ENCODE measurements around the gene PTPRB.

PTPRB gene

DNA sequence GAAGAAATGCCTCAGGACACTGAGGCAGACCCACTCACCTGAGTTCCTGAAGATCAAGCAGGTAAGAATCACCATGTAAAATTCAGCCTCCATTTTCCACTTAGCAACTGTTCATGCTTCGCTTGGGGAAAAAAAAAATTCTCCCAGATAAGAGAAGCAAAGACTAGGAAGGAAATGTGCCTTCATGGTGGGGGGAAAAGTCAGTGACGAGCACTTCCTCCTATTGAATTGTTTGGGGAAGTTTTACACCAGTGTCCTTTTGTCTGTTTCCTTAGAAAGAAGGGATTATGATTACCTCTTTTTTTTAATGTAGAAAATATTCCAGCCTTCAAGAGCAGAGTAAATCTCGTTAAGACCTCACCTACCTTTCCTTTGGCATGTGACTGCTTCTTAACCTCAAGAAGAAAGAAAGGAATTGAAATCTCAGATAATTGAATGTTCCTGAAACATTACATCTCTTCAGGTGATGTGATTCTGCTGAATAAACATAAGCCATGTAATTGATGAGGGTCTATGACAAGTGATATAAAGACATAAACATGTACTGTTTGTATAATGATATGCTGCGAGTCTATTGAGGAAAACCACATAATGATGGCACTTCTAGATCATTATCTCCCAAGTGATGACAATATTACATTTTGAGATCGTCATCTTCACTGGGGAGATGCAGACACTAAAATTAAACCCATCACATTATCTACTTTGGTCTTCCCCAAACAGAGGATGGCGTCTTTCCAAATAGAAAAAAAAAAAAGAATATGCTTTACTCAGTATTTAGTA, at the start of gene PTPRB:
TSS of gene PTPRB (minus strand) at position 127 of the 783 bp plus-strand sequence. CDS start at position 93, 34 bp downstream.
- DNase-seq (ENCODE audit: low read depth in 3 of 3, low spot score in 1 of 3) = no peak

DNA sequence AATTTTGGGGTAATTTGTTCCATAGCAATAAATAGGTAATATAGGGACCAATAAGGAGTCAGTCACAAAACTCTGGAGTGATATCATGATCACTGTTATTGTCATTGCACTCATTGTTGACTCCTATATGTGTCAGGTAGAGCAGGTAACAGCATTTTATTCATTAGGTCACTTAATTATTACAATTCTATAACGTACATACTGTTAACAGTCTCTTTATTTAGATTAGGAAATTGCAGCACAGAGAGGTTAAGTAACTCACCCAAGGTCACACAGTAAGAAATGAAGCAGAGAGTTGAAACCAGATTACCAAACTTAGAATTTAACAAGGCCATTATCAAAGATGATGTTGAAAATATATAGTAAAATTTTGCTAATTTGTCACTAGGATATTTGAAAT, 49.7 kb upstream of the PTPRB start:
- DNase-seq (ENCODE audit: low read depth in 3 of 3, low spot score in 1 of 3) = no peak

DNA sequence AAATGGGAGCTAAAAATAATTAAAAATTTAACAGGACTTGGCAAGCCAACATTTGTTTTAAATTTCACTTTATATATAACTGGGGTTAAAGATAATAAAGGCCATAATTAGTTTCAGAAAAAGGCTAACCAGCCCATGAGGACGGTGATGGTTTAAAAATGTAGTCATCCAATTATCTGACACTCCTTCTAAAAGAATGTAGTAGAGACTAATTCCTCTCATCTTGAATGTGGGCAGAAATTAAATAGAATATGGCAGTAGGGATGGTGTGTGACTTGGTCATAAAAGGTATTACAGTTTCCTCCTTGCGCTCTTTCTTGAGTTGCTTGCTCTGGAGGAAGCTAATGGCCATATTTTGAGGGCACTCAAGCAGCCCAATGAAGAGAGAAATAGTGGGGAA, 49.1 kb upstream of the PTPRB start:
- DNase-seq (ENCODE audit: low read depth in 3 of 3, low spot score in 1 of 3) = no peak

DNA sequence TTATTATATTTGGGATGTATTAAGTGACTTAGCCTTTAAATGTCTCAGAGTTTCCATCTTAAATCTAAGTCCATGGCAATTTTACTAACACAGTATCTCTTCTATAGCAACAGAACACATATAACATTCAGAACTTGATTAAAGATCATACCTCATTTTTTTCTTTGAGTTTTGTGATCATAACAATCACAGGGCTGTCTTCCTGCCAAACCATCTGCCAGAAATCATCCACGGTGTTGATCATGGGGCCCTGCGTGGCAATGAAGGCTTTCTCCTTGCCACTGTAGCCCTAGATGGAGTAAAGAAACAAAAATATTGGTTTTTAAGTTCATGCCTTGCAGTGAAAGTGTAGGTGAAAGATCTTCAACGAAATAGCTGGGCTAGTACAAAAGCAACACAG, 46.7 kb upstream of the PTPRB start:
- DNase-seq (ENCODE audit: low read depth in 3 of 3, low spot score in 1 of 3) = no peak

DNA sequence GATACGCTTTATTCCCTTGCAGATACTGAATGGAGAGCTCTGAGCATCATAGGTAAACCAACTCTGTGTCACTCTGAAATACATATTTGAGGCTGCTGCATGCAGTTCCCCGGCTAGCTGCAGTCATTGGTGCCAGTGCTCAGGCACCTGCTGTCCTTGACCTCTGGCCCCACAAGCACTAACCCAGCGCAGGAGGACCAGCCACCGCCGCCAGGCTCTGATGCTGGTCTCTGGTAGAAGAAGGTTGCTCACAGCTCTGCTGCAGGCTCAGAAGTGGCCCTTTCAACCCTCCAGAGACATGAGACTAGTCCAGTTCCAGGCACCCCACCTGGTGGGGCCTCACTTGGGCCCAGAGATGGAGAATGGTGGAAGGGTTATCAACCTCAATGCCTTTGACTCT, 34.5 kb upstream of the PTPRB start:
- no peak for DNase-seq (ENCODE audit: low read depth in 3 of 3, low spot score in 1 of 3)

DNA sequence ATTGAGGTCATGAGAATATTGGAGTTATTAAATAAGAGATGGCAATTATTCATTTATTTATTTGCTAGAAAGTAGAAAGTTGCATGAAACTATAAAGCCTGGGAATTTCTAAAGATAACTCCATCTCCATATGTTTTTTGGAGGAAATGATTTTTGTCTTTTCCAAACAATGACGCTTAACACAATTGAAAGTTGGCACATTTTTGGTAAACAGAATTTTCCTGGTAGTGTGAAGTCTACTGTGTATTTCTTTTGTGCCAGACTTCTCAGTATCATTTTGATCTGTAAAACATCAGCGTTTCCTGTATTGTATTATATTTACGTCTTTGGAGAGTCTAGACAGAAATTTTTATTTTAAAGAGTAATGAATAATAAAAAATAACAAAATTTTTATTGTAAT, 33.7 kb upstream of the PTPRB start:
- DNase-seq (ENCODE audit: low read depth in 3 of 3, low spot score in 1 of 3) = no peak

- DNase-seq (ENCODE audit: low read depth in 3 of 3, low spot score in 1 of 3) = no peak
Measured at GRCh38 chr12:70667253-70667652, 30.0 kb upstream of the PTPRB start.

- no peak for DNase-seq (ENCODE audit: low read depth in 3 of 3, low spot score in 1 of 3)
Measured at GRCh38 chr12:70666364-70666763, 29.1 kb upstream of the PTPRB start.

- no peak for DNase-seq (ENCODE audit: low read depth in 3 of 3, low spot score in 1 of 3)
Measured at GRCh38 chr12:70664465-70664881, 27.2 kb upstream of the PTPRB start.

DNA sequence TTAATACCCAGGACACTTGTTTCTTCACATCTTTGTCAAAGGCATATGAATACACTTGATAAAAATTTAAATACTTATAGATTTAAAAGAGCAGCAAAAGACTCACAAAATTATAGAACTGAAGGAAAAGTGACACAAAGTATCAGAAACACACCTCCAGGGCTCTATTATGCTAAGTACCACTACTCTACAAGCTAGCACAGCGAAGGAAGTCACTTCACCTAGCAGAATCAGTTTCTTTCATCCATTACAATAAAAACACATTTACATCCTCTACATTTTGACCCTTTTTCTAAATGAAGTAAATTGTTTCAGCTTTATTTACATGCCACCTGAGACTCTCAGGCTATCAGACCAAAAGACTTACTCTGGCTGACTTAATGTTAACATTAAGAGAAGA, 26.6 kb upstream of the PTPRB start:
- DNase-seq (ENCODE audit: low read depth in 3 of 3, low spot score in 1 of 3) = no peak

DNA sequence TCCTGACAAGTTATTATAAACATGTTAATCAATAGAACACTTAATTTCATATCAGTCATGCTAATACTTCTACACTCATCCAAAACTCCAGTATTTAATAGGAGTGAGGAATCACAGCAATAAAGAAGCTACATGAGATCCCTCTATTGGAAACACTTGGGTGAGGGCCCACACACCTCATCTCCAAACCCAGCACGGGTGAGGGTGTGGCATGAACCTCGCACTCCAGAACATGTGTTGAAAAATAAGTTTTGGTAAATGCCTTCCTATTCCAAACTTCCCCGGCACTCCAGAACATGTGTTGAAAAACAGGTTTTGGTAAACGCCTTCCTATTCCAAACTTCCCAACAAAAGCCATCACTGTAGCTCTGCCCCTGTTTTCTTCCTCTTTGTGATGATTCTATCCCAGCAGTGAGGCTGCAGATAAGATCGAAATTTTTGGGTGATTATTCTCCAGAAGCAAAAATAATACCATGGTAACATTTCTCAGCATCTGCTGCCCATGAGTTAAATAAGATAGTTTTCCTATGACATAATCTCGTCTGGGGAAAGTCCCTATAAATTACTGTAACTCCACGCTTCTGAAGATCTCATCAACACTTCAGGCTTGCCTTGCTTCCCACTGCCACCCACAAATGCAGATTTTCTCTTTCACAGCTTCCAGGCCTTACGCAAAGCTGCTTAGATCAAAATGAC, 24.4 kb upstream of the PTPRB start:
- DNase-seq (ENCODE audit: low read depth in 3 of 3, low spot score in 1 of 3) = no peak

- DNase-seq (ENCODE audit: low read depth in 3 of 3, low spot score in 1 of 3) = no peak
Measured at GRCh38 chr12:70660620-70661219, 23.5 kb upstream of the PTPRB start.

- no peak for DNase-seq (ENCODE audit: low read depth in 3 of 3, low spot score in 1 of 3)
Measured at GRCh38 chr12:70660002-70660604, 22.9 kb upstream of the PTPRB start.

- no peak for DNase-seq (ENCODE audit: low read depth in 3 of 3, low spot score in 1 of 3)
Measured at GRCh38 chr12:70659077-70659606, 21.9 kb upstream of the PTPRB start.

DNA sequence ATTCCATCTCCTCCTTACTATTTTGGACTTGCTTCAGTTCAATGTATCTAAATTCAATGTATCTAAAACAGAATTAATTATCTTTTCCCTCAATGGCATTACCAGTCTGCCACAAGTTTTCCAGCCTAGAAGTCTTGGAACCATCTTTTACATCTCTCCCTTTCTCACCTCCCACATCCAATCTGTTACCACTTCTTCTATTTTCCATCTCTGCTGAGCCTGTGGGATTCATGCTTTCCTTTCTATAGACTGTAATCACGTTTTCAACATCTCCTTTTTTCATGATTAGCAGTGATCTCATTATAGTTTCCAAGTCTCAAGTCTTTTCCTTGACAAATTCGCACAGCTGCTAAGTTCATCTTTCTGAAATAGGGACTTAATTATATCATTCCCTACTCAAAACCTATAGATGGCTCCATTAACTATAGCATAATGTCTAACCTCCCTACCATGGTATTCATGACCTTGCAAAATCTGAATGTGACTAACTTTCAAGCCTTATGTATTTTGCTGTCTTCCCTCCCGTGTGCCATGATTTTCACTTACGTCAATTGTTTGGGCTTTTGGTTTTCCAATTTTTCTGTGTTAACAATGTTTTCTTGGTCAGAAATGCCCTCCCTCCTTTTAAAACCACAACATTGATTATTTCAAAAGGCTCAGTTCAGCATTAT, 20.5 kb upstream of the PTPRB start:
- DNase-seq (ENCODE audit: low read depth in 3 of 3, low spot score in 1 of 3) = no peak

DNA sequence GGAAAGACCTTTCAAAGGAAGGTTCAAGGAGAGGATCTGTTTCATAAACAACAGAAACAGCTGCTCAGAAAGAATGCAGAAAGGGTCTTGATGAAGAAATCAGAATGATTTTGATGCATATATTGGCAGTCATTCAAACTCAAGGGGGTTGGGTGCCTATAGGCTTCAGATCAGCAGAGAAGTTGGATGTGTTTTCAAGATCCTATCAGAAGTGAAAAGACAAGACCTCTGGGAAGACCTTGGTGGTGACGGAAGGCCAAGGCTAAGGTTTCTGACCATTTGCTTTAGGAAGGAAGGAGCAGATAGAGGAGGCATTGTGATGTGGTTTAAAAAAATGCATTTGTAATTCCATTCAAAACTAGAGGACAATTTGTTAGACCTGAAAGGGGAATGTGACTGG, 15.2 kb upstream of the PTPRB start:
- DNase-seq (ENCODE audit: low read depth in 3 of 3, low spot score in 1 of 3) = no peak

GRCh38 chr12:70648831-70649230, 11.6 kb upstream of the PTPRB start:
- no peak for DNase-seq (ENCODE audit: low read depth in 3 of 3, low spot score in 1 of 3)

DNA sequence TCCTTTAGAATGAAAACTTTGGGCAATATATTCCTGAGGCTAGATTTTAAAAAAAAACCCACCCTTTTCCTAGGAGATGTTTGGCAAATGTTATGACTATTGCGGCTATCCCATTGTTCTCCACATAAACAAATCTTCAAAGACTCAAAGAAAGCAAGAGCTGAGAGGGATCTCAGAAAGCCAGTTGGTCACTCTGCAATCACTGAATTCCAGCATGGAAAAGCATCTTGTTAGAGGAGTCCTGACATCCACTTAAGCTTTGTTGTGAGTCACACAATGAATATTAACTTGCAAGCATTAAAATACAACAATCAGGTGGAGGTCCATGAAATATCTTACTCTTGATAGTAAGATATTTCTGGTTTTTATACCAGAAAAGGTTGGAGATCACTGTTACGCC, 11.0 kb upstream of the PTPRB start:
- no peak for DNase-seq (ENCODE audit: low read depth in 3 of 3, low spot score in 1 of 3)

- DNase-seq (ENCODE audit: low read depth in 3 of 3, low spot score in 1 of 3) = no peak
Measured at GRCh38 chr12:70646850-70647249, 9.6 kb upstream of the PTPRB start.

DNA sequence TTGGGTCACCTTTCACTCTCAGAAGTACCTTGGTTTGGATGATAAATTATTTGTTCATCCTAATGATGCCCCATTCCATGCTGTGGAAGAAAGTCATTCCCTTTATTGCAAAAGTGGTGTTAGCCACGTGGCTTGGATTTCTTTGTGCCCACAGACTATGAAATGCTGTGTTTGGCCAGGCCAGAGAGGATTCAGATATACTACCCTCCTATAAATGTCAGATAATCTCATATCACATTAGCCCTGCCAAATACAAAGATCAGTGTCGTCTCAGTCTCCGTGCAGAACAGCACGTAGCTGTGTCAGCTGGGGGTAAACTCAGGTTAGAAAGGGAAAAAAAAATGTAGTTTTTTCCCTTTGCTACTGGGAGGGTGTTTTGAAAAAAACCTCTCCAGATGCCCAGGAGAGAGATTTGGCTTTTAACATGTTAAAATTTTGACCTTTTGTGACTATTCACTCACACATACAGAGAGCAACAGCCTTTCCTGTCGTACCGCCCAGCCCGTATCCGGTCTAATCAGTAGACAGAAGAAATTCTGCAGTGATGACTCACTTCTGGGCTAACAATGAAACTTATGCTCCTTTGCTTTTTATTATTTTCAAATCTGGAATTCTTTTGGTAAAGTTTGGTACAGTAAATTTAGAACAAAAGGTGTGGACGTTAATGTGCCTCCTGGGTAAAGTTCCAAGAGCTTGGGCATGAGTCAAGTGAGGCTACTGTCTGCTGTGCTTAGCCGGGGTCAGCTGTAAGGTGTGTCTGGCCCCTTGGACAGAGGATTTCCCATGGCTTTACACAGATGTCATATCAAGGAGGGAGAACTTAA, 8.5 kb upstream of the PTPRB start:
- no peak for DNase-seq (ENCODE audit: low read depth in 3 of 3, low spot score in 1 of 3)
